Loucy (cell line): ENCODE measurements around the gene SLC27A2.

Experiments
- H2AFZ ChIP-seq: fragments of 200-600 bp; sonication (generic); 2 replicates; pipeline ENCODE4 v1.6.0; 2016; ENCODE audit warnings: antibody characterized with exemption, mild to moderate bottlenecking, low read length, moderate library complexity
- H3F3A ChIP-seq: fragments of 200-600 bp; 2 replicates; pipeline ENCODE4 v1.6.0; 2016; ENCODE audit warnings: antibody characterized with exemption, low read depth, mild to moderate bottlenecking
- H3K27me3 ChIP-seq: fragments of 200-600 bp; sonication (generic); 2 replicates; pipeline ENCODE4 v1.6.1; 2014; ENCODE audit warnings: low read length, mild to moderate bottlenecking; ENCODE audit not compliant: insufficient read depth, poor library complexity, severe bottlenecking
- H3K36me3 ChIP-seq: fragments of 200-600 bp; sonication (generic); 2 replicates; pipeline ENCODE4 v1.6.1; 2016; ENCODE audit warnings: low read length; ENCODE audit not compliant: insufficient read depth
- H3K4me1 ChIP-seq: fragments of 200-600 bp; sonication (generic); 2 replicates; pipeline ENCODE4 v1.5.1; 2014; ENCODE audit warnings: low read length, mild to moderate bottlenecking; ENCODE audit not compliant: insufficient read depth, poor library complexity, severe bottlenecking
- H3K4me2 ChIP-seq: fragments of 200-600 bp; sonication (generic); 2 replicates; pipeline ENCODE4 v1.6.0; 2014; ENCODE audit warnings: antibody characterized with exemption, low read length, low read depth, mild to moderate bottlenecking; ENCODE audit not compliant: poor library complexity, severe bottlenecking
- H3K4me3 ChIP-seq: fragments of 200-600 bp; sonication (generic); 2 replicates; pipeline ENCODE4 v1.5.1; 2014; ENCODE audit warnings: low read length, mild to moderate bottlenecking, mixed read lengths; ENCODE audit not compliant: poor library complexity, severe bottlenecking
- H3K79me2 ChIP-seq: fragments of 200-600 bp; sonication (generic); 2 replicates; pipeline ENCODE4 v1.6.1; 2014; ENCODE audit warnings: low read length; ENCODE audit not compliant: insufficient read depth
- H3K9ac ChIP-seq: fragments of 200-600 bp; sonication (generic); 2 replicates; pipeline ENCODE4 v1.6.0; 2014; ENCODE audit warnings: mild to moderate bottlenecking, low read depth, low read length, moderate library complexity; ENCODE audit not compliant: poor library complexity, severe bottlenecking
- H3K9me2 ChIP-seq: fragments of 200-600 bp; sonication (generic); replicated peaks from 2 replicates; pipeline ENCODE4 v1.6.1; 2016; ENCODE audit warnings: low read depth, low read length, mixed read lengths
- H3K9me3 ChIP-seq: fragments of 200-600 bp; sonication (generic); 2 replicates; pipeline ENCODE4 v1.6.1; 2014; ENCODE audit warnings: mild to moderate bottlenecking, antibody characterized with exemption, low read length, low read depth; ENCODE audit not compliant: insufficient read depth
- H4K20me1 ChIP-seq: fragments of 200-600 bp; sonication (generic); 2 replicates; pipeline ENCODE4 v1.6.0; 2014; ENCODE audit warnings: antibody characterized with exemption, low read length, mild to moderate bottlenecking; ENCODE audit not compliant: insufficient read depth, poor library complexity, severe bottlenecking
- EZH2phosphoT487 ChIP-seq: fragments of 200-600 bp; IDR thresholded peaks from 2 replicates; pipeline ENCODE4 v1.6.1; 2018; ENCODE audit warnings: antibody characterized with exemption, mild to moderate bottlenecking, moderate library complexity, borderline replicate concordance
- TF ChIP-seq, protein P1 (sequence below): fragments of 200-600 bp; sonication (generic); conservative IDR thresholded peaks from 2 replicates; pipeline ENCODE4 v1.5.1; 2014; ENCODE audit warnings: mild to moderate bottlenecking, antibody characterized with exemption, low read length

The SLC27A2 gene

DNA sequence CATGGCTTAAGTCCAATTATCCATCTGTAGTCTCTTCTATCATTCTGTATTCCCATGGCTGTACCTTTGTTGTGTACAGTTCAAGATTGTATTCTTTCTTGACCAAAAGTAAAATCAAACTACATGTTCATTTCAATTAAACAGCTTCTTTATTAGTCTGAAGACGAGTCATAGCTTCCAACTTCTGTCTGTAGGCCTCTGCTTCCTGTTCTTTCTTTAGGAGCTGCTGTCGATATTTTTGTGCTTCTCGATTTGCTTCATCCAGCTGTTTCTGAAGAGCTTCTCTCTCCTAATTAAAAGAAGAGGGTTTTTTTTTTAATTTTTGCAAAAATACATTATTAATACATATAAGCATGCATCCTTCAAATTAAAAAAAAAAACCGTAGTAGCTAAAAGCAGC is 96.5 kb downstream of the SLC27A2 start:
- H3K27me3 ChIP-seq, result no peaks in the 10 kb centered on the region
- no peak overlapping the region for H3K4me2 ChIP-seq
- no peak overlapping the region for H3K4me3 ChIP-seq
- no peaks in the 10 kb centered on the region for H3F3A ChIP-seq
- no peaks in the 10 kb centered on the region for H3K9me3 ChIP-seq
- H4K20me1 ChIP-seq, result no peaks in the 10 kb centered on the region
- H3K36me3 ChIP-seq, result peaks cover under 1% of the 10 kb centered on the region; the same call in 1 of the 2 replicates
- TF ChIP-seq EZH2phosphoT487, result no peak
- TF ChIP-seq, protein P1, sequence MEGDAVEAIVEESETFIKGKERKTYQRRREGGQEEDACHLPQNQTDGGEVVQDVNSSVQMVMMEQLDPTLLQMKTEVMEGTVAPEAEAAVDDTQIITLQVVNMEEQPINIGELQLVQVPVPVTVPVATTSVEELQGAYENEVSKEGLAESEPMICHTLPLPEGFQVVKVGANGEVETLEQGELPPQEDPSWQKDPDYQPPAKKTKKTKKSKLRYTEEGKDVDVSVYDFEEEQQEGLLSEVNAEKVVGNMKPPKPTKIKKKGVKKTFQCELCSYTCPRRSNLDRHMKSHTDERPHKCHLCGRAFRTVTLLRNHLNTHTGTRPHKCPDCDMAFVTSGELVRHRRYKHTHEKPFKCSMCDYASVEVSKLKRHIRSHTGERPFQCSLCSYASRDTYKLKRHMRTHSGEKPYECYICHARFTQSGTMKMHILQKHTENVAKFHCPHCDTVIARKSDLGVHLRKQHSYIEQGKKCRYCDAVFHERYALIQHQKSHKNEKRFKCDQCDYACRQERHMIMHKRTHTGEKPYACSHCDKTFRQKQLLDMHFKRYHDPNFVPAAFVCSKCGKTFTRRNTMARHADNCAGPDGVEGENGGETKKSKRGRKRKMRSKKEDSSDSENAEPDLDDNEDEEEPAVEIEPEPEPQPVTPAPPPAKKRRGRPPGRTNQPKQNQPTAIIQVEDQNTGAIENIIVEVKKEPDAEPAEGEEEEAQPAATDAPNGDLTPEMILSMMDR, result no peak
- H3K79me2 ChIP-seq, result no peaks in the 10 kb centered on the region
- peaks cover 9% of the 10 kb centered on the region for H3K4me1 ChIP-seq
- H3K9me2 ChIP-seq, result no peaks in the 10 kb centered on the region
- H3K9ac ChIP-seq, result no peak overlapping the region
- no peak overlapping the region for H2AFZ ChIP-seq

DNA sequence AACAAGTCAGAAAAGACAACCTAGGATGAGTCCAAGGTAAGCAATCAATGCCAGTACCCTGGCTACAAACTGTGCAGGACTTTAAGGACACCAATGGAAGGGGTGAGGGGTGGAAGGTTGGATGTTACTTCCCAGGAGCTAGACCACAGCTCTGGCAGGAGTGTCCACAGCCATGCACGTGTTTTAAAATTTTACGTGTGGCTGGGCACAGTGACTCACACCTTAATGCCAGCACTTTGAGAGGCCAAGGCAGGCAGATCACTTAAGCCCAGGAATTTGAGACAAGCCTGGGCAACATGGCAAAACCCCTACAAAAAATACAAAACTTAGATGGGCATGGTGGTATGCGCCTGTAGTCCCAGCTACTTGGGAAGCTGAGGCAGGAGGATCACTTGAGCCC is 98.3 kb downstream of the SLC27A2 start:
- H3K36me3 ChIP-seq, result peaks cover 17% of the 10 kb centered on the region
- H3K4me1 ChIP-seq, result peaks cover 9% of the 10 kb centered on the region
- H4K20me1 ChIP-seq, result no peaks in the 10 kb centered on the region
- no peaks in the 10 kb centered on the region for H3K27me3 ChIP-seq
- H3K79me2 ChIP-seq, result no peaks in the 10 kb centered on the region
- H3K4me3 ChIP-seq, result no peak overlapping the region
- no peak overlapping the region for H2AFZ ChIP-seq
- TF ChIP-seq EZH2phosphoT487, result no peak
- TF ChIP-seq, protein P1, result no peak
- no peaks in the 10 kb centered on the region for H3K9me2 ChIP-seq
- no peaks in the 10 kb centered on the region for H3K9me3 ChIP-seq
- H3K9ac ChIP-seq, result no peak overlapping the region
- H3F3A ChIP-seq, result no peaks in the 10 kb centered on the region
- no peak overlapping the region for H3K4me2 ChIP-seq

DNA sequence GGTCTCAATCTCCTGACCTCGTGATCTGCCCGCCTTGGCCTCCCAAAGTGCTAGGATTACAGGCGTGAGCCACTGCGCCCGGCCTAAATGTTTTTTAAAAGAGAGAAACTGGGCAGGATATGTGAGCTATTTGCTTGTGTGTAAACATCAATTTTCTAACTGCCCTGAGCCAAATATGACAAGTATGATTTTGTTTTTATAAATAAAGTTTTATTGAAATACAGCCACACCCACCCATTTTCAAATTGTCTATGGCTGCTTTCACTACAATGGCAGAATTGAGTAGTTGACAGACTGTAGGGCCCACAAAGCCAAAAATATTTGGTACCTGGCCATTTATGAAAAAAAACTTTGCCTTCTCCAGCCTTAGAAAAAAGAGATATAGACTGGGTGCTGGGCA is 99.4 kb downstream of the SLC27A2 start:
- Histone ChIP-seq H3K9me2 (no peaks in the 10 kb centered on the region), H2AFZ (no peak overlapping the region), H3K4me1 (peaks cover 9% of the 10 kb centered on the region), H3K9me3 (no peaks in the 10 kb centered on the region), H3K4me3 (no peak overlapping the region), H3F3A (no peaks in the 10 kb centered on the region), H3K27me3 (no peaks in the 10 kb centered on the region), H3K4me2 (no peak overlapping the region), H3K9ac (no peak overlapping the region), H4K20me1 (no peaks in the 10 kb centered on the region), H3K79me2 (no peaks in the 10 kb centered on the region), H3K36me3 (peaks cover 26% of the 10 kb centered on the region)
- TF ChIP-seq EZH2phosphoT487, result no peak
- TF ChIP-seq, protein P1, result no peak
